Vagina (tissue), 2 donors: Measurements from ENCODE around the gene TIMM17B.

Source experiments
- CTCF ChIP-seq, 3 experiments: fragments of 450-650 bp in 2 of 3; fragments of 200-600 bp in 1 of 3; sonication (generic) in 1 of 3; IDR thresholded peaks; one replicate each; pipeline ENCODE4 v1.5.1; 2017 to 2019; ENCODE audit warnings: antibody characterized with exemption in 3 of 3, mild to moderate bottlenecking in 2 of 3, moderate library complexity in 2 of 3
- POLR2A ChIP-seq, 2 donors: fragments of 450-650 bp; IDR thresholded peaks; one replicate each; pipeline ENCODE4 v1.6.1; 2017; ENCODE audit warnings: antibody characterized with exemption in 2 of 2, mild to moderate bottlenecking in 2 of 2, moderate library complexity in 2 of 2

- TF ChIP-seq CTCF (IDR thresholded peaks at IDR 0.05) (no peak), POLR2A (IDR thresholded peaks at IDR 0.05) (no peak)
Measured at GRCh38 chrX:48938721-48939425, 41.3 kb upstream of the TIMM17B start.
